GM20000 (cell line): Measurements from ENCODE around the gene LYPLA2.
"Not testable (repeated sequence)": the region's sequence is repeated elsewhere in the genome, so short reads cannot be mapped to it uniquely, and the experiment has no call there.

Experiments used
- DNase-seq: peaks from one replicate; pipeline ENCODE4 v3.0.0; 2012; ENCODE audit warnings: low spot score
- CTCF ChIP-seq: IDR thresholded peaks from 2 replicates; pipeline ENCODE4 v1.5.1; 2012; ENCODE audit warnings: mild to moderate bottlenecking, control low read depth; ENCODE audit errors: extremely low read depth, missing control alignments

Gene LYPLA2

GRCh38 chr1:23825762-23826522, 35.0 kb downstream of the LYPLA2 start:
- peak; percentile 71 for DNase-seq
- TF ChIP-seq CTCF: no peak

GRCh38 chr1:23826590-23826989, 35.6 kb downstream of the LYPLA2 start:
- not testable (repeated sequence) for DNase-seq

GRCh38 chr1:23827717-23828116, 36.8 kb downstream of the LYPLA2 start:
- no peak for TF ChIP-seq CTCF
- DNase-seq: no peak

- DNase-seq: not testable (repeated sequence)
Observed at GRCh38 chr1:23834156-23834555, 43.2 kb downstream of the LYPLA2 start.

GRCh38 chr1:23836037-23836436, 45.1 kb downstream of the LYPLA2 start:
- DNase-seq: no peak
- no peak for TF ChIP-seq CTCF

GRCh38 chr1:23837908-23838307, 47.0 kb downstream of the LYPLA2 start:
- no peak for DNase-seq
- no peak for TF ChIP-seq CTCF

GRCh38 chr1:23838401-23838866, 47.5 kb downstream of the LYPLA2 start:
- peak; percentile 82 for DNase-seq
- no peak for TF ChIP-seq CTCF

- DNase-seq: no peak
- no peak for TF ChIP-seq CTCF
Observed at GRCh38 chr1:23843644-23844043, 52.7 kb downstream of the LYPLA2 start.
